Suprapubic skin (tissue), 3 donors: ENCODE data around the gene SLC17A1.

Source experiments
- CTCF ChIP-seq, 2 donors: fragments of 200-600 bp in 1 of 2; fragments of 450-650 bp in 1 of 2; sonication (generic) in 1 of 2; IDR thresholded peaks; one replicate each; pipeline ENCODE4 v1.5.1; 2016 to 2019; ENCODE audit warnings: antibody characterized with exemption in 2 of 2, mild to moderate bottlenecking in 1 of 2, moderate library complexity in 1 of 2
- EP300 ChIP-seq: sonication (generic); formaldehyde crosslinking; IDR thresholded peaks from one replicate; pipeline ENCODE4 v1.6.1; 2017; ENCODE audit warnings: antibody characterized with exemption
- POLR2A ChIP-seq, 2 donors: fragments of 450-650 bp; IDR thresholded peaks; one replicate each; pipeline ENCODE4 v1.6.1; 2017; ENCODE audit warnings: antibody characterized with exemption in 2 of 2, mild to moderate bottlenecking in 2 of 2, moderate library complexity in 2 of 2

DNA sequence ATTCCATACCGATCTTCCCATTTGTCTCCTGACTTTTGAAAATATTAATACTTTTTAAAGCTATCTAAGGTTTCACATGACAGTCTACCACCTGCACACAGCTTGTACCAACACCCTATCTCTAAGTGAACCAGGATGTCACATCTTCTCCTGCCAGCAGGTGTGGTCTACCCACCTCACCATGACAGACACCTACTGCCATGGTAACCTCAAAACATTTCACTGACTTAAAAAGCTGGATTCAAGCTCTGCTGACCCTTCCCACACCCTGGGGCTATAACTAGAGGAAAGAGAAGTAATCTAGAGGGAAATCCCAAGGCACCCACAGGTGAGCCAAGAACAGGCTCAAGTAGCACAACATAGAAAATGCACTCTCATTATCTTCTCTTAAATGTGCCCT lies 41.0 kb upstream of the SLC17A1 start:
- TF ChIP-seq CTCF (IDR thresholded peaks at IDR 0.05) (no peak), POLR2A (IDR thresholded peaks at IDR 0.05) (no peak), EP300 (no peak)
